ENCODE data around the gene CCDC102B.
"Not testable (repeated sequence)": the region's sequence is repeated elsewhere in the genome, so short reads cannot be mapped to it uniquely, and the experiment has no call there.

The CCDC102B gene

DNA sequence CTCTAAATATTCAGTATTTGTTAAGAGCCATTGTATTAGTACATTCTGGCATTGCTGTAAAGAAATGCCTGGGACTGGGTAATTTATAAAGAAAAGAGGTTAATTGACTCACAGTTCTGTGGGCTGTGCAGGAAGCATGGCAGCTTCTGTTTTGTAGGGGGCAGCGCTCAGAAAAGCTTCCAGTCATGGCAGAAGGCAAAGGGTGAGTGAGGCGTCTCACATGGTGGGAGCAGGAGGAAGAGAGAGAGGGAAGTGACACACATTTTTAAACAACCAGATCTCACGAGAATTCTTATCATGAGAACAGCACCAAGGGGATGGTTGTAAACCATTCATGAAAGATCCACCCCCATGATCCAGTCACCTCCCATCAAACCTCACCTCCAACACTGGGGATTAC, 13.8 kb upstream of the CCDC102B start:
- no peaks in the 10 kb centered on the region for H3K9me3 ChIP-seq (ENCODE audit: control insufficient read depth, low read depth, low read length)
- H3K4me3 ChIP-seq (ENCODE audit: low read length), result no peak overlapping the region
- no peak overlapping the region for H3K27ac ChIP-seq (ENCODE audit: low read length)
- no peak overlapping the region for H3K9ac ChIP-seq (ENCODE audit: low read length)
- no peaks in the 10 kb centered on the region for H3K36me3 ChIP-seq (ENCODE audit: control insufficient read depth, low read depth, low read length)
- H3K4me1 ChIP-seq (ENCODE audit: control insufficient read depth, low read depth, low read length), result no peaks in the 10 kb centered on the region
- no peaks in the 10 kb centered on the region for H3K27me3 ChIP-seq (ENCODE audit: control insufficient read depth, insufficient read depth, low read length)

DNA sequence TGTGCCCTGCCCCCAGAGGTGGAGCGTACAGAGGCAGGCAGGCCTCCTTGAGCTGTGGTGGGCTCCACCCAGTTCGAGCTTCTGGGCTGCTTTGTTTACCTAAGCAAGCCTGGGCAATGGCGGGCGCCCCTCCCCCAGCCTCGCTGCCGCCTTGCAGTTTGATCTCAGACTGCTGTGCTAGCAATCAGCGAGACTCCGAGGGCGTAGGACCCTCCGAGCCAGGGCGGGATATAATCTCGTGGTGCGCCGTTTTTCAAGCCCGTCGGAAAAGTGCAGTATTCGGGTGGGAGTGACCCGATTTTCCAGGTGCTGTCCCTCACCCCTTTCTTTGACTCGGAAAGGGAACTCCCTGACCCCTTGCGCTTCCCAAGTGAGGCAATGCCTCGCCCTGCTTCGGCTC, 7.6 kb upstream of the CCDC102B start:
- H3K27ac ChIP-seq (ENCODE audit: low read length); H3K9ac ChIP-seq (ENCODE audit: low read length); H3K4me1 ChIP-seq (ENCODE audit: control insufficient read depth, low read depth, low read length); H3K9me3 ChIP-seq (ENCODE audit: control insufficient read depth, low read depth, low read length); H3K36me3 ChIP-seq (ENCODE audit: control insufficient read depth, low read depth, low read length); H3K27me3 ChIP-seq (ENCODE audit: control insufficient read depth, insufficient read depth, low read length); H3K4me3 ChIP-seq (ENCODE audit: low read length): not testable (repeated sequence)

GRCh38 chr18:68791801-68792200, 6.1 kb upstream of the CCDC102B start:
- H3K9ac ChIP-seq (ENCODE audit: low read length), result no peak overlapping the region
- no peaks in the 10 kb centered on the region for H3K4me1 ChIP-seq (ENCODE audit: control insufficient read depth, low read depth, low read length)
- no peaks in the 10 kb centered on the region for H3K9me3 ChIP-seq (ENCODE audit: control insufficient read depth, low read depth, low read length)
- H3K4me3 ChIP-seq (ENCODE audit: low read length), result no peak overlapping the region
- no peak overlapping the region for H3K27ac ChIP-seq (ENCODE audit: low read length)
- no peaks in the 10 kb centered on the region for H3K27me3 ChIP-seq (ENCODE audit: control insufficient read depth, insufficient read depth, low read length)
- no peaks in the 10 kb centered on the region for H3K36me3 ChIP-seq (ENCODE audit: control insufficient read depth, low read depth, low read length)

DNA sequence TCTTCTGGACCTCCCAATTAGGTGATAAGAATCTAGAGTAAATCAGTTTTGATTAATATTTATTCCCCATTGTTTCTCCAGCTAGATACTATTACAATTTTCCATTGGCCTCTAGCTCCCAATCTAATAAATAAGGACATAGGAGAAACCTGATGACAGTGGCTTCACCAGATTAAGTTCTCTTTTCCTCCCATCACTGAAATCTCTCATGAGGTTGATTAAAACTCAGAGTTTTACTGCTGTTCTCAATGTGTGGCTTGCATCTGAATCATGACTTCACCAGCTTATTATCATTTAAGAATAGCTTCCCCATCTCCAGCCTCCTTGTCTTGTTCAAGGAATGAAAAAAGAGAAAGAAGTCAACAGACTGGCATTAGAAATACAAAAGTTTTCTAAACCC, 3.9 kb upstream of the CCDC102B start:
- H3K9me3 ChIP-seq (ENCODE audit: control insufficient read depth, low read depth, low read length), result no peaks in the 10 kb centered on the region
- H3K9ac ChIP-seq (ENCODE audit: low read length), result no peak overlapping the region
- peaks cover 11% of the 10 kb centered on the region for H3K4me1 ChIP-seq (ENCODE audit: control insufficient read depth, low read depth, low read length)
- H3K36me3 ChIP-seq (ENCODE audit: control insufficient read depth, low read depth, low read length), result no peaks in the 10 kb centered on the region
- no peaks in the 10 kb centered on the region for H3K27me3 ChIP-seq (ENCODE audit: control insufficient read depth, insufficient read depth, low read length)
- H3K27ac ChIP-seq (ENCODE audit: low read length), result no peak overlapping the region
- no peak overlapping the region for H3K4me3 ChIP-seq (ENCODE audit: low read length)

DNA sequence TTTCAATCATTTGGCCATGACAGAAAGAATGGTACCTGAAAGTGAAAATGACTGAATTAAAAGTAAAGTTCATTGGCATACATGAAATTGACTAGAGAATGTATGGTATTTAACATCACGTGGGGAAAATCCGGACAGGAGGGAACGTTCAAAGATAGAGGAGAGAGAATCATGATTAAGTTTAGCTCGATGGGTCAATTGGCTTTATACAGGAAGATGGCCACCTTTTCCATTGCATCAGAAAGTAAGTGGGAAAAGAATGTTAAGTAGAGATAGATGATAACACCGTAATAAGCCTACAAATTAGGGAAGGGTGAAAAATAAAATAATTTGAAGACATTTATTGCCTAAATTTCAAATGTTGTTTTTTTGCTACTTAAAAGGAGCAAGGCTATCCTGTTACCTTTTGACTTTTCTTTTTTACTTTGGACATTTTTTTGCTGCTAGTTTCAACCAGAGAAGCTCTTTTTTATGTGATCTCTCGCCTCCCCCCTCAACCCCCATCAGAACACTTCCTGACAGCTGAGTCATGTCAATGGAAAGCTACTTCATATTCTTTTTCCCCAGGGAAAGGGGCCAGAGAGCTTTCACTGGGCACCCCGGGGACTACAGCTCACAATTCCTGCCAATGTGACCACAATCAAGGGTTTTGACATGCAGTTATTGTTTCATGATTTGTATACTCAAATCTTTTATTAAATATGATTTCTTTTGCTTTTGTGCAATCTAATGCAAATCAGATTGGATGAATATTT, 767 bp upstream of the CCDC102B start:
- H3K27me3 ChIP-seq (ENCODE audit: control insufficient read depth, insufficient read depth, low read length), result no peaks in the 10 kb centered on the region
- H3K4me1 ChIP-seq (ENCODE audit: control insufficient read depth, low read depth, low read length), result peaks cover 11% of the 10 kb centered on the region
- H3K4me3 ChIP-seq (ENCODE audit: low read length), result no peak overlapping the region
- no peaks in the 10 kb centered on the region for H3K9me3 ChIP-seq (ENCODE audit: control insufficient read depth, low read depth, low read length)
- no peaks in the 10 kb centered on the region for H3K36me3 ChIP-seq (ENCODE audit: control insufficient read depth, low read depth, low read length)
- no peak overlapping the region for H3K9ac ChIP-seq (ENCODE audit: low read length)
- no peak overlapping the region for H3K27ac ChIP-seq (ENCODE audit: low read length)

DNA sequence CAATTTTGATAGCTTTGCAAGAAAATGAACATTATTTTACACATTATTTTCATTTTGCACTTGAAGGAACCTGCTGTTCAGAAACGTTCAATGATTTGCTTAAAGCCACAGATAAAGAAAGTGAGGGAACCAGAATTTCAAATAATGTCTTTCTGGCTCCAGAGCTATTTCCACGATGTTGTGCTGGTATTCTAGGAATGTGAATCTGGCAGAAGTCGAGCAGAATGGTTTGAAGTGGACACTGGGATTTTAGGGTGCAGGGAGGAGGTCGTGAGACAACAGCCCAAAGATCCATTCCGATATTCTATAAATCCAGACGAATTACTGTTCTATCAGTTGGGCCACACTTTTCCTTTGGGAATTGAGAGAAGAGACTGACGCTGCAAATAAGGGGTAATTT, 2.2 kb downstream of the CCDC102B start:
- Histone ChIP-seq H3K36me3 (ENCODE audit: control insufficient read depth, low read depth, low read length) (no peaks in the 10 kb centered on the region), H3K9me3 (ENCODE audit: control insufficient read depth, low read depth, low read length) (no peaks in the 10 kb centered on the region), H3K27me3 (ENCODE audit: control insufficient read depth, insufficient read depth, low read length) (no peaks in the 10 kb centered on the region), H3K27ac (ENCODE audit: low read length) (no peak overlapping the region), H3K4me3 (ENCODE audit: low read length) (no peak overlapping the region), H3K9ac (ENCODE audit: low read length) (no peak overlapping the region), H3K4me1 (ENCODE audit: control insufficient read depth, low read depth, low read length) (peaks cover 11% of the 10 kb centered on the region)

DNA sequence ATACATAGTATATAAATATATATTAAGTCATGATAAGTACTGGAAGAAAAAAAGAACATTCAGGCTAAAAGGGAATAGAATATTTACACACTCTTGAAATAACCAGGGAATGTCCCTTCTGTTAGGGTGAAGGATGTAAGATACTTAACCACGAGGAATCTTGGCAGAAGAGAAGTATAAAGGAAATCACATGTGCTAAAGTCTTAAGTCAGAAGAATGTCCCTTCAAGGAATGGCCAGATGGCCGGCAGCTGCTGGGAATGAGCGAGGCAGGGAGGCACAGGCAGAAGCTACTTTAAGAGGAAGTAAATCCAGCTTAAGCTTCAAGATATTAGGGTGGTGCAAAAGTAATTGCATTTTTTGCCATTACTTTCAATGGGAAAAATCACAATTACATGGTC, 5.5 kb downstream of the CCDC102B start:
- no peaks in the 10 kb centered on the region for H3K9me3 ChIP-seq (ENCODE audit: control insufficient read depth, low read depth, low read length)
- no peaks in the 10 kb centered on the region for H3K27me3 ChIP-seq (ENCODE audit: control insufficient read depth, insufficient read depth, low read length)
- no peaks in the 10 kb centered on the region for H3K4me1 ChIP-seq (ENCODE audit: control insufficient read depth, low read depth, low read length)
- H3K27ac ChIP-seq (ENCODE audit: low read length), result no peak overlapping the region
- H3K36me3 ChIP-seq (ENCODE audit: control insufficient read depth, low read depth, low read length), result no peaks in the 10 kb centered on the region
- no peak overlapping the region for H3K9ac ChIP-seq (ENCODE audit: low read length)
- no peak overlapping the region for H3K4me3 ChIP-seq (ENCODE audit: low read length)

GRCh38 chr18:68817584-68817983, 19.7 kb downstream of the CCDC102B start:
- Histone ChIP-seq H3K9me3 (ENCODE audit: control insufficient read depth, low read depth, low read length) (no peaks in the 10 kb centered on the region), H3K27me3 (ENCODE audit: control insufficient read depth, insufficient read depth, low read length) (no peaks in the 10 kb centered on the region), H3K36me3 (ENCODE audit: control insufficient read depth, low read depth, low read length) (no peaks in the 10 kb centered on the region), H3K4me1 (ENCODE audit: control insufficient read depth, low read depth, low read length) (no peaks in the 10 kb centered on the region), H3K9ac (ENCODE audit: low read length) (no peak overlapping the region), H3K27ac (ENCODE audit: low read length) (no peak overlapping the region), H3K4me3 (ENCODE audit: low read length) (no peak overlapping the region)

DNA sequence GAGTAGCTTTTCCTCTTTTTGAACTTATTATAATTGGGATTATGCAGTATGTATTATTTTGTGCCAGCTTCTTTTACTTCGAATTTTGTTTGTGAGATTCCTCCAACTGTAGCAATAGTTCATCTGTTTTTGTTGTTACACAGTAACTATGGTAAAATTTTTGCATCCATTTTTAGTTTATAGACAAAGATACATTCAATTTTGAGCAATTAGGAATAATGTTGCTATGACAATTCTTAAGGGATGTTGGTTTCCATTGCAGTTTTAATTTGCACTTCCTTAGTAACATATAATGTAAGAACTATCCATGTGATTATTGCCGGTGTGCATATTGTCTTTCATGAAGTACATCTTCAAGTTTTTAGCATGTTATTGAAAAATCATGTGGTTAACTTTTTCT, 20.7 kb downstream of the CCDC102B start:
- H3K27me3 ChIP-seq (ENCODE audit: control insufficient read depth, insufficient read depth, low read length), result no peaks in the 10 kb centered on the region
- H3K9me3 ChIP-seq (ENCODE audit: control insufficient read depth, low read depth, low read length), result no peaks in the 10 kb centered on the region
- no peak overlapping the region for H3K9ac ChIP-seq (ENCODE audit: low read length)
- no peak overlapping the region for H3K27ac ChIP-seq (ENCODE audit: low read length)
- H3K36me3 ChIP-seq (ENCODE audit: control insufficient read depth, low read depth, low read length), result no peaks in the 10 kb centered on the region
- H3K4me3 ChIP-seq (ENCODE audit: low read length), result no peak overlapping the region
- no peaks in the 10 kb centered on the region for H3K4me1 ChIP-seq (ENCODE audit: control insufficient read depth, low read depth, low read length)

- H3K9me3 ChIP-seq (ENCODE audit: control insufficient read depth, low read depth, low read length), result no peaks in the 10 kb centered on the region
- no peak overlapping the region for H3K4me3 ChIP-seq (ENCODE audit: low read length)
- H3K36me3 ChIP-seq (ENCODE audit: control insufficient read depth, low read depth, low read length), result no peaks in the 10 kb centered on the region
- H3K27me3 ChIP-seq (ENCODE audit: control insufficient read depth, insufficient read depth, low read length), result no peaks in the 10 kb centered on the region
- no peaks in the 10 kb centered on the region for H3K4me1 ChIP-seq (ENCODE audit: control insufficient read depth, low read depth, low read length)
- H3K9ac ChIP-seq (ENCODE audit: low read length), result no peak overlapping the region
- H3K27ac ChIP-seq (ENCODE audit: low read length), result no peak overlapping the region
Observed at GRCh38 chr18:68822926-68823325, 25.0 kb downstream of the CCDC102B start.

DNA sequence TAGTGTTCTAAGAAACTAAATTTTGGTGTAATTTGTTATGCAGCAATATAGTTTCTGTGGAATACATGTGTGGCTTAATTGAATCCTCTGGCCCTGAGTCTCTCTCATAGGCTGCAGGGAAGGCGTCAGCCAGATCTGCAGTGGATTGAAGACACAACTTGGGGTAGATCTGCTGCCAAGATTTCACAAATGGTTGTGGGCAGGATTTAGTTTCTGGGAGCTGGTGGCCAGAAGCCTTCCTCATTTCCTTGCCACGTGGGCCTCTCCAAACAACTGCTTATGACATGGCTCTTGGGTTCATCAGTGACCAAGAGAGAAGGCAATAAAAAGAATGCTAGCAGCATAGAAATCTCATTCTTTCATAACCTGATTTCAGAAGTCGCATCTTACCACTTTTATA, 28.2 kb downstream of the CCDC102B start:
- Histone ChIP-seq H3K9ac (ENCODE audit: low read length) (no peak overlapping the region), H3K27ac (ENCODE audit: low read length) (no peak overlapping the region), H3K4me1 (ENCODE audit: control insufficient read depth, low read depth, low read length) (no peaks in the 10 kb centered on the region), H3K4me3 (ENCODE audit: low read length) (no peak overlapping the region), H3K27me3 (ENCODE audit: control insufficient read depth, insufficient read depth, low read length) (no peaks in the 10 kb centered on the region), H3K36me3 (ENCODE audit: control insufficient read depth, low read depth, low read length) (no peaks in the 10 kb centered on the region), H3K9me3 (ENCODE audit: control insufficient read depth, low read depth, low read length) (no peaks in the 10 kb centered on the region)

DNA sequence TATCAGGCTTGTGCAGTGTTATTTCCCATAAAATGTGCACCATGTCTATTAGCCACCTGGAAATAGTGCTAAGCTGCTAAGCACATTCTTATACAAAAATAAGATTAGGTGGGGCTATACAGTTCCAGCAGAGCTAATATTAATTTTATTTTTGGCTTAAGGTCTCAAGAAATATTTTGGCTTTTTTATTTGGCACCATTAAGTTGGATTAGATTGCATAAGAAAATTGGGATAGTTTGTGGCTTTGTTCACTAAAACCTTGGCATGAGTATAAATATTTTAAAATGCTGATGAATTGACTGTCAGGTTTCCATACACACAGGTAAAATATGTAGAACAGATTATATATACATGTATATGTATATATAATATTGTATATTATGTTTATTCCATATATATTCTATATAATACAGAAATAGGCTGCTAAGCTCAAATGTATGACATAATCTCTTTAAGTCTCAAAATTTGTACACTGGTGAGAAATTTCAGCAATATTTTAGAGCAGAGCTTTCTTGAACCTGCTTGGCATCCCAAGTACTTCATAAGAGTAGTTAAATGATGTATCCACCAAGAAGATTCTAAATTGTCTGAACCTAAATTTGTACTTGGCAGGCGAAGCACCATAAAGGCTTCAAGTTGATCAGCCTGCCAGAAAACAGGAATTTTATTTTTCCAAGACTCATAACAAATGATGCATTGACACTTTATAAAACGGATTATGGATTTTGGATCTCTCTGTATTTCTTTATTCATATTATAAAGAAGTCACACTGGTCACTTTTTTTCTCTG, 32.6 kb downstream of the CCDC102B start:
- no peaks in the 10 kb centered on the region for H3K4me1 ChIP-seq (ENCODE audit: control insufficient read depth, low read depth, low read length)
- no peaks in the 10 kb centered on the region for H3K27me3 ChIP-seq (ENCODE audit: control insufficient read depth, insufficient read depth, low read length)
- no peaks in the 10 kb centered on the region for H3K9me3 ChIP-seq (ENCODE audit: control insufficient read depth, low read depth, low read length)
- no peak overlapping the region for H3K27ac ChIP-seq (ENCODE audit: low read length)
- no peaks in the 10 kb centered on the region for H3K36me3 ChIP-seq (ENCODE audit: control insufficient read depth, low read depth, low read length)
- H3K9ac ChIP-seq (ENCODE audit: low read length), result no peak overlapping the region
- H3K4me3 ChIP-seq (ENCODE audit: low read length), result no peak overlapping the region
